Tibial nerve (tissue), 3 donors: ENCODE data around the gene SLCO2A1.

Experiments used
- POLR2A ChIP-seq, 2 donors: fragments of 450-650 bp; IDR thresholded peaks; one replicate each; pipeline ENCODE4 v1.6.1; 2017; ENCODE audit warnings: antibody characterized with exemption in 2 of 2, mild to moderate bottlenecking in 2 of 2, moderate library complexity in 2 of 2
- TF ChIP-seq, protein P1 (sequence below), 5 experiments: fragments of 200-600 bp in 3 of 5; fragments of 450-650 bp in 2 of 5; sonication (generic) in 3 of 5; IDR thresholded peaks; one replicate each; pipeline ENCODE4 v1.5.1; 2016 to 2019; ENCODE audit warnings: antibody characterized with exemption in 5 of 5, mild to moderate bottlenecking in 3 of 5, moderate library complexity in 2 of 5

DNA sequence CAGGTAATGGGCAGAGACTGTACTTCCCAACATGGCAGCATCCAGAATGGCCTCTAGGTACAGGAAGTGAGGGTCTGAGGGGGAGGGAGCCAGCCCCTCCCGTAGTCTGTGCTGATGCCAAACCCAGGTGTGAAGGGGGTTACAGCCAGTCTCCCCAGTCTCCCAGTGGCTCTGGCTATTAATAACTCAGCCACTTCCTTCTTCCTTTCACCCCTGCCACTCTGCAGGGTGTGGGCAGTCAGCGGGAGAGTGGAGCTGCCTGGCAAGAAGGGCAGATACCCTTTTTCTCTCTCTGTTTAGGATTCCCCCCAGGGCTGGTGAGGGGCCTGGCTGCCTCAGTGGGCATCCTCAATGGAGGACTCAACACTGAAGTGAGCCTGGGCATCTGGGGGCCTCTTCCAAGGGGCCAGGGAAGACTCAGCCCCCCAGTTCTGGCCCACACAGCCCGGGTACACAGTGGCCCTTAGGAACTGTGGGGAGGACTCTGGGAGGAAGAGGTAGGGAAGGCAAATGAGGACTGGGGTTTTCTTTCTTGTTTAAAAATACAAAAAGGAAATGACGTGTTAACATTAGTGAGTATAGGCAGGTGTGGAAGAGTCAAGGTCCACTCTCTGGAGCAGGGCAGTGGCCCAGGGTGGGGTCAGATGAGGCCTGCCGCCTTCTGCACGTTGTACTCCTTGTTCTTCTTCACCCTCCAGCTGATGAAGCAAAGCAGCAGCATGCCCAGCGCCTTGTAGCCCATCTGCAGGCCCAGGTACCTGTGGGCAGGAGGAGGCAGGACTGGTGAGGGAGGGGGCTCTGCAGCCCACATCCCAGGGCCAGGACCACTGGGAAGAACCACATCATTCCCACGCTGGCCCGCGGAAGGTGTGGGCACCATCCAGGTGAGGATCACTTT lies 95.4 kb downstream of the SLCO2A1 start:
- TF ChIP-seq, protein P1, sequence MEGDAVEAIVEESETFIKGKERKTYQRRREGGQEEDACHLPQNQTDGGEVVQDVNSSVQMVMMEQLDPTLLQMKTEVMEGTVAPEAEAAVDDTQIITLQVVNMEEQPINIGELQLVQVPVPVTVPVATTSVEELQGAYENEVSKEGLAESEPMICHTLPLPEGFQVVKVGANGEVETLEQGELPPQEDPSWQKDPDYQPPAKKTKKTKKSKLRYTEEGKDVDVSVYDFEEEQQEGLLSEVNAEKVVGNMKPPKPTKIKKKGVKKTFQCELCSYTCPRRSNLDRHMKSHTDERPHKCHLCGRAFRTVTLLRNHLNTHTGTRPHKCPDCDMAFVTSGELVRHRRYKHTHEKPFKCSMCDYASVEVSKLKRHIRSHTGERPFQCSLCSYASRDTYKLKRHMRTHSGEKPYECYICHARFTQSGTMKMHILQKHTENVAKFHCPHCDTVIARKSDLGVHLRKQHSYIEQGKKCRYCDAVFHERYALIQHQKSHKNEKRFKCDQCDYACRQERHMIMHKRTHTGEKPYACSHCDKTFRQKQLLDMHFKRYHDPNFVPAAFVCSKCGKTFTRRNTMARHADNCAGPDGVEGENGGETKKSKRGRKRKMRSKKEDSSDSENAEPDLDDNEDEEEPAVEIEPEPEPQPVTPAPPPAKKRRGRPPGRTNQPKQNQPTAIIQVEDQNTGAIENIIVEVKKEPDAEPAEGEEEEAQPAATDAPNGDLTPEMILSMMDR (IDR thresholded peaks at IDR 0.05) = no peak
- TF ChIP-seq POLR2A (IDR thresholded peaks at IDR 0.05) = no peak
